Panc1 (cell line): Measurements from ENCODE around the gene FYB2. TPM values are rescaled to one million over a fixed set of nuclear protein-coding genes. Genes with fewer than 3 reads are reported as not detected.

Source experiments
- ATAC-seq: fragments of 200-7000 bp; cut with Tn5 transposase; 2 replicates; pipeline ENCODE4 v1.9.1; 2020; ENCODE audit warnings: mild to moderate bottlenecking, moderate library complexity
- BruUV-seq: library from RNA; stranded (reverse); fragments of 400-500 nt; replicated peaks from 2 replicates; lab custom pipeline; 2021; lab: Mats Ljungman, UMichigan
- CTCF ChIA-PET: fragments of 300-600 bp; sonication (Branson Sonifier 250); formaldehyde crosslinking; loops from one replicate; lab custom pipeline; 2022; ENCODE audit warnings: antibody characterized with exemption; lab: Charles Lee
- POLR2A ChIA-PET: fragments of 300-600 bp; sonication (Branson Sonifier 250); formaldehyde crosslinking; loops from one replicate; lab custom pipeline; 2022; ENCODE audit warnings: antibody characterized with exemption; lab: Charles Lee
- DNase-seq: peaks from one replicate; pipeline ENCODE4 v3.0.0-alpha.2; 2010; ENCODE audit warnings: low read depth, low spot score
- H3K27ac ChIP-seq: 2 replicates; pipeline ENCODE4 v1.5.1; 2011; ENCODE audit warnings: mild to moderate bottlenecking, low read length, inconsistent platforms
- H3K27me3 ChIP-seq: fragments of 200-500 bp; sonication (Bioruptor generic); 2 replicates; pipeline ENCODE4 v1.6.0; 2014; ENCODE audit warnings: low read length, inconsistent platforms; ENCODE audit not compliant: control insufficient read depth, insufficient read depth
- H3K36me3 ChIP-seq: fragments of 200-500 bp; sonication (Bioruptor generic); 2 replicates; pipeline ENCODE4 v1.5.1; 2014; ENCODE audit warnings: inconsistent platforms, mild to moderate bottlenecking, low read length, moderate library complexity; ENCODE audit not compliant: control insufficient read depth, insufficient read depth
- H3K4me1 ChIP-seq: 2 replicates; pipeline ENCODE4 v1.5.1; 2011; ENCODE audit warnings: inconsistent platforms, mild to moderate bottlenecking, low read length, moderate library complexity; ENCODE audit not compliant: control insufficient read depth, insufficient read depth
- H3K4me3 ChIP-seq, 2 experiments: 2 replicates each; pipeline ENCODE4 v1.5.1; 2011 to 2012; ENCODE audit warnings: low read depth in 2 of 2, low read length in 2 of 2, mild to moderate bottlenecking in 2 of 2, inconsistent platforms in 1 of 2, moderate library complexity in 1 of 2
- H3K9me3 ChIP-seq: fragments of 200-500 bp; sonication (Bioruptor generic); 2 replicates; pipeline ENCODE4 v1.5.1; 2014; ENCODE audit warnings: low read depth, mild to moderate bottlenecking, inconsistent platforms, low read length, moderate library complexity; ENCODE audit not compliant: control insufficient read depth, insufficient read depth
- CTCF ChIP-seq: fragments of 450-650 bp; IDR thresholded peaks from 2 replicates; pipeline ENCODE4 v1.5.1; 2017; ENCODE audit warnings: mild to moderate bottlenecking
- POLR2AphosphoS5 ChIP-seq: IDR thresholded peaks from 2 replicates; pipeline ENCODE4 v1.6.1; 2012; ENCODE audit warnings: mild to moderate bottlenecking, low read depth, low read length, moderate library complexity
- SIN3A ChIP-seq: IDR thresholded peaks from 2 replicates; pipeline ENCODE4 v1.6.1; 2012; ENCODE audit warnings: low read depth, mild to moderate bottlenecking, low read length, moderate library complexity, borderline replicate concordance; ENCODE audit not compliant: insufficient read depth
- TCF7L2 ChIP-seq: IDR thresholded peaks from 2 replicates; pipeline ENCODE4 v1.6.1; 2011; ENCODE audit warnings: mild to moderate bottlenecking, low read depth, low read length, inconsistent platforms
- in situ Hi-C: cut with HindIII; loops from 2 replicates; pipeline ENCODE4 v1.10.0; 2016; ENCODE audit warnings: low sequenced_read_pairs, low pct_unique_long_range_greater_than_20kb
- intact Hi-C: fragments of 100-400 bp; cut with micrococcal nuclease; formaldehyde crosslinking; loops from one replicate; pipeline ENCODE4 v1.10.0; 2022; ENCODE audit not compliant: unreplicated experiment
- total RNA-seq: library from RNA; stranded (reverse); gene quantifications from one replicate; pipeline ENCODE4 v1.2.1, GENCODE V29; 2021; ENCODE audit not compliant: unreplicated experiment
- TF ChIP-seq, protein P1 (sequence below), 2 experiments: IDR thresholded peaks; 2 replicates each; pipeline ENCODE4 v1.6.1; 2011 to 2012; ENCODE audit warnings: low read depth in 2 of 2, control low read depth in 1 of 2, low read length in 1 of 2, mild to moderate bottlenecking in 1 of 2, moderate library complexity in 1 of 2; ENCODE audit not compliant: insufficient read depth in 1 of 2

FYB2 gene
- total RNA-seq, 1 experiment from 2014 or later: 0.49 TPM

- peaks cover 2% of the 10 kb centered on the region for H3K27me3 ChIP-seq
- H3K9me3 ChIP-seq: no peaks in the 10 kb centered on the region
- TF ChIP-seq, protein P1, sequence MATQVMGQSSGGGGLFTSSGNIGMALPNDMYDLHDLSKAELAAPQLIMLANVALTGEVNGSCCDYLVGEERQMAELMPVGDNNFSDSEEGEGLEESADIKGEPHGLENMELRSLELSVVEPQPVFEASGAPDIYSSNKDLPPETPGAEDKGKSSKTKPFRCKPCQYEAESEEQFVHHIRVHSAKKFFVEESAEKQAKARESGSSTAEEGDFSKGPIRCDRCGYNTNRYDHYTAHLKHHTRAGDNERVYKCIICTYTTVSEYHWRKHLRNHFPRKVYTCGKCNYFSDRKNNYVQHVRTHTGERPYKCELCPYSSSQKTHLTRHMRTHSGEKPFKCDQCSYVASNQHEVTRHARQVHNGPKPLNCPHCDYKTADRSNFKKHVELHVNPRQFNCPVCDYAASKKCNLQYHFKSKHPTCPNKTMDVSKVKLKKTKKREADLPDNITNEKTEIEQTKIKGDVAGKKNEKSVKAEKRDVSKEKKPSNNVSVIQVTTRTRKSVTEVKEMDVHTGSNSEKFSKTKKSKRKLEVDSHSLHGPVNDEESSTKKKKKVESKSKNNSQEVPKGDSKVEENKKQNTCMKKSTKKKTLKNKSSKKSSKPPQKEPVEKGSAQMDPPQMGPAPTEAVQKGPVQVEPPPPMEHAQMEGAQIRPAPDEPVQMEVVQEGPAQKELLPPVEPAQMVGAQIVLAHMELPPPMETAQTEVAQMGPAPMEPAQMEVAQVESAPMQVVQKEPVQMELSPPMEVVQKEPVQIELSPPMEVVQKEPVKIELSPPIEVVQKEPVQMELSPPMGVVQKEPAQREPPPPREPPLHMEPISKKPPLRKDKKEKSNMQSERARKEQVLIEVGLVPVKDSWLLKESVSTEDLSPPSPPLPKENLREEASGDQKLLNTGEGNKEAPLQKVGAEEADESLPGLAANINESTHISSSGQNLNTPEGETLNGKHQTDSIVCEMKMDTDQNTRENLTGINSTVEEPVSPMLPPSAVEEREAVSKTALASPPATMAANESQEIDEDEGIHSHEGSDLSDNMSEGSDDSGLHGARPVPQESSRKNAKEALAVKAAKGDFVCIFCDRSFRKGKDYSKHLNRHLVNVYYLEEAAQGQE (IDR thresholded peaks at IDR 0.05; ENCODE audit: insufficient read depth in 1 of 2, low read depth in 2 of 2, low read length in 1 of 2): no peak
- TF ChIP-seq CTCF (no peak), TCF7L2 (no peak)
- DNase-seq (no peak), ATAC-seq (no peak)
- ChIA-PET CTCF (no interaction called here), POLR2A (no interaction called here)
- in situ Hi-C loops: no loop called here
- no peaks in the 10 kb centered on the region for H3K4me1 ChIP-seq
- H3K27ac ChIP-seq: no peak overlapping the region
- no peak overlapping the region for H3K4me3 ChIP-seq
- intact Hi-C loops: loop anchor here (10.0 kb wide), 3 partner anchors 126 to 226 kb away; partner anchors contain the start of gene C8B
- no TSS peak for BruUV-seq
- no peaks in the 10 kb centered on the region for H3K36me3 ChIP-seq
Observed at GRCh38 chr1:56838759-56839158, 19.6 kb upstream of the FYB2 start.

GRCh38 chr1:56837244-56837939 is 18.2 kb upstream of the FYB2 start:
- intact Hi-C loops: loop anchor here (10.0 kb wide), 3 partner anchors 127 to 227 kb away; partner anchors contain the start of gene C8B
- POLR2A ChIA-PET: no interaction called here
- Histone ChIP-seq H3K27ac (no peak overlapping the region), H3K9me3 (no peaks in the 10 kb centered on the region), H3K36me3 (no peaks in the 10 kb centered on the region), H3K27me3 (peaks cover 2% of the 10 kb centered on the region), H3K4me3 (no peak overlapping the region), H3K4me1 (no peaks in the 10 kb centered on the region)
- CTCF ChIA-PET: interaction anchor here (0.7 kb wide), 1 partner anchor 972 kb away, joined by 4 read pairs; no protein-coding TSS in a partner anchor
- no TSS peak for BruUV-seq
- no peak for DNase-seq
- 0 out of 2 replicates have a peak, but pooled peaks have one; percentile 21 for ATAC-seq
- in situ Hi-C loops: no loop called here
- TF ChIP-seq POLR2AphosphoS5 (no peak), TCF7L2 (no peak), SIN3A (no peak), CTCF (no peak)
- TF ChIP-seq, protein P1 (IDR thresholded peaks at IDR 0.05; ENCODE audit: insufficient read depth in 1 of 2, low read depth in 2 of 2, low read length in 1 of 2): no peak
